Loucy (cell line): Measurements from ENCODE around the gene CXCR3.
"Not testable (repeated sequence)": the region's sequence is repeated elsewhere in the genome, so short reads cannot be mapped to it uniquely, and the experiment has no call there.

Source experiments
- H2AFZ ChIP-seq: fragments of 200-600 bp; sonication (generic); 2 replicates; pipeline ENCODE4 v1.6.0; 2016; ENCODE audit warnings: antibody characterized with exemption, mild to moderate bottlenecking, low read length, moderate library complexity
- H3F3A ChIP-seq: fragments of 200-600 bp; 2 replicates; pipeline ENCODE4 v1.6.0; 2016; ENCODE audit warnings: antibody characterized with exemption, low read depth, mild to moderate bottlenecking
- H3K27me3 ChIP-seq: fragments of 200-600 bp; sonication (generic); 2 replicates; pipeline ENCODE4 v1.6.1; 2014; ENCODE audit warnings: low read length, mild to moderate bottlenecking; ENCODE audit not compliant: insufficient read depth, poor library complexity, severe bottlenecking
- H3K36me3 ChIP-seq: fragments of 200-600 bp; sonication (generic); 2 replicates; pipeline ENCODE4 v1.6.1; 2016; ENCODE audit warnings: low read length; ENCODE audit not compliant: insufficient read depth
- H3K4me1 ChIP-seq: fragments of 200-600 bp; sonication (generic); 2 replicates; pipeline ENCODE4 v1.5.1; 2014; ENCODE audit warnings: low read length, mild to moderate bottlenecking; ENCODE audit not compliant: insufficient read depth, poor library complexity, severe bottlenecking
- H3K4me2 ChIP-seq: fragments of 200-600 bp; sonication (generic); 2 replicates; pipeline ENCODE4 v1.6.0; 2014; ENCODE audit warnings: antibody characterized with exemption, low read length, low read depth, mild to moderate bottlenecking; ENCODE audit not compliant: poor library complexity, severe bottlenecking
- H3K4me3 ChIP-seq: fragments of 200-600 bp; sonication (generic); 2 replicates; pipeline ENCODE4 v1.5.1; 2014; ENCODE audit warnings: low read length, mild to moderate bottlenecking, mixed read lengths; ENCODE audit not compliant: poor library complexity, severe bottlenecking
- H3K79me2 ChIP-seq: fragments of 200-600 bp; sonication (generic); 2 replicates; pipeline ENCODE4 v1.6.1; 2014; ENCODE audit warnings: low read length; ENCODE audit not compliant: insufficient read depth
- H3K9ac ChIP-seq: fragments of 200-600 bp; sonication (generic); 2 replicates; pipeline ENCODE4 v1.6.0; 2014; ENCODE audit warnings: mild to moderate bottlenecking, low read depth, low read length, moderate library complexity; ENCODE audit not compliant: poor library complexity, severe bottlenecking
- H3K9me2 ChIP-seq: fragments of 200-600 bp; sonication (generic); replicated peaks from 2 replicates; pipeline ENCODE4 v1.6.1; 2016; ENCODE audit warnings: low read depth, low read length, mixed read lengths
- H3K9me3 ChIP-seq: fragments of 200-600 bp; sonication (generic); 2 replicates; pipeline ENCODE4 v1.6.1; 2014; ENCODE audit warnings: mild to moderate bottlenecking, antibody characterized with exemption, low read length, low read depth; ENCODE audit not compliant: insufficient read depth
- H4K20me1 ChIP-seq: fragments of 200-600 bp; sonication (generic); 2 replicates; pipeline ENCODE4 v1.6.0; 2014; ENCODE audit warnings: antibody characterized with exemption, low read length, mild to moderate bottlenecking; ENCODE audit not compliant: insufficient read depth, poor library complexity, severe bottlenecking
- CTCF ChIP-seq: fragments of 200-600 bp; sonication (generic); conservative IDR thresholded peaks from 2 replicates; pipeline ENCODE4 v1.5.1; 2014; ENCODE audit warnings: mild to moderate bottlenecking, antibody characterized with exemption, low read length
- EZH2phosphoT487 ChIP-seq: fragments of 200-600 bp; IDR thresholded peaks from 2 replicates; pipeline ENCODE4 v1.6.1; 2018; ENCODE audit warnings: antibody characterized with exemption, mild to moderate bottlenecking, moderate library complexity, borderline replicate concordance

Gene CXCR3

DNA sequence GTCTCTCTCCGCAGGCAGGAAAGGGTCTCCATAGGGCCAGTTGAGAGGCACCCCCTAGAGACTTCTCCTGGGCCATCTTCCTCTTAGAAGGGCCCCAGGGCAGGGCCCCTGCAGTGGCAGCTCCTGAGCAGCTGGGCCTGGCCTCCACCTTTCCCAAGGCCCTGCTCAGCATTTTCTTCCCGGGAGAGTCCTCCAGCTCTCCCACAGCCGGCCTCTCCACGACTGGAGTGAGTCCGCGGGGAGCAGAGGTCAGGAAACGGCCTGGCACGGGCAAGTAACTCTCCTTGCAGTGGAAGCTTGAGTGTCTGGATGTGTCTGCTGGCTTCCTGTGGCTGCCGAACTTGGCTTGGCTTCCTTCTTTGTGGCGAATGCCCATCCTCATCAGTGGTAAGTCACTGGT lies 47.4 kb upstream of the CXCR3 start:
- no peaks in the 10 kb centered on the region for H3F3A ChIP-seq
- no peaks in the 10 kb centered on the region for H3K36me3 ChIP-seq
- H4K20me1 ChIP-seq, result no peaks in the 10 kb centered on the region
- H3K9me2 ChIP-seq, result no peaks in the 10 kb centered on the region
- H3K27me3 ChIP-seq, result no peaks in the 10 kb centered on the region
- H3K4me2 ChIP-seq, result no peak overlapping the region
- no peak for TF ChIP-seq EZH2phosphoT487
- no peak for TF ChIP-seq CTCF
- no peak overlapping the region for H3K4me3 ChIP-seq
- H3K79me2 ChIP-seq, result no peaks in the 10 kb centered on the region
- no peak overlapping the region for H2AFZ ChIP-seq
- H3K9ac ChIP-seq, result no peak overlapping the region
- peaks cover 6% of the 10 kb centered on the region for H3K4me1 ChIP-seq
- no peaks in the 10 kb centered on the region for H3K9me3 ChIP-seq

- Histone ChIP-seq H3K4me2 (no peak overlapping the region), H3K4me3 (no peak overlapping the region), H2AFZ (no peak overlapping the region), H3K9ac (no peak overlapping the region), H4K20me1 (no peaks in the 10 kb centered on the region), H3K9me2 (no peaks in the 10 kb centered on the region), H3K4me1 (no peaks in the 10 kb centered on the region), H3F3A (no peaks in the 10 kb centered on the region), H3K9me3 (no peaks in the 10 kb centered on the region), H3K36me3 (no peaks in the 10 kb centered on the region), H3K79me2 (no peaks in the 10 kb centered on the region), H3K27me3 (no peaks in the 10 kb centered on the region)
- TF ChIP-seq EZH2phosphoT487, result no peak
Measured at GRCh38 chrX:71664889-71665491, 46.7 kb upstream of the CXCR3 start.

- not testable (repeated sequence) for H3K9me2 ChIP-seq, H3K9me3 ChIP-seq, H3K9ac ChIP-seq, H2AFZ ChIP-seq, H3K4me2 ChIP-seq, H3K79me2 ChIP-seq, H3F3A ChIP-seq, H3K27me3 ChIP-seq, H3K4me1 ChIP-seq, H3K36me3 ChIP-seq, H3K4me3 ChIP-seq, H4K20me1 ChIP-seq
- peak; percentile 59 for TF ChIP-seq CTCF
Measured at GRCh38 chrX:71664202-71664601, 45.9 kb upstream of the CXCR3 start.

DNA sequence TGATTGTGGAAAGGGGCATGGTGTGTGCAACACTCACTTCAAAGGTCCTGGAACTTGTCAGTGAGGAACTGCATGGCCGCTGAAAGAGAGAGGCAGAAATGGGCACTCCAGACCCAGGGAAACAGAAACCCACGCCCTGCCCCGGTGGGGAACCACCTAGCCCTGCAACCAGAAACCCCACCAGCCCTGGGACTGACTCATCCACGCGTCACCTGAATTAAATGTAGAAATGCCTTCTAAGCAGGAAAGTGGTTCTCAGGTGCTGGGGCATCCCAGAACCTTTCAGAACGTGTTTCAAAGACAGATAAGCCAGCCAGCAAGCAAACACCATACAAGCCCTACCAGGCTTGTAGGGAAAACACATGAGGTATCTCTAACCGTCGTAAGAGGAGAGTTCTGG lies 44.9 kb upstream of the CXCR3 start:
- H3K27me3 ChIP-seq, H3K4me1 ChIP-seq, H3K9ac ChIP-seq, H3K9me3 ChIP-seq, H3K79me2 ChIP-seq, H2AFZ ChIP-seq, H4K20me1 ChIP-seq, H3K9me2 ChIP-seq, H3K36me3 ChIP-seq, H3F3A ChIP-seq, H3K4me3 ChIP-seq, H3K4me2 ChIP-seq: not testable (repeated sequence)

DNA sequence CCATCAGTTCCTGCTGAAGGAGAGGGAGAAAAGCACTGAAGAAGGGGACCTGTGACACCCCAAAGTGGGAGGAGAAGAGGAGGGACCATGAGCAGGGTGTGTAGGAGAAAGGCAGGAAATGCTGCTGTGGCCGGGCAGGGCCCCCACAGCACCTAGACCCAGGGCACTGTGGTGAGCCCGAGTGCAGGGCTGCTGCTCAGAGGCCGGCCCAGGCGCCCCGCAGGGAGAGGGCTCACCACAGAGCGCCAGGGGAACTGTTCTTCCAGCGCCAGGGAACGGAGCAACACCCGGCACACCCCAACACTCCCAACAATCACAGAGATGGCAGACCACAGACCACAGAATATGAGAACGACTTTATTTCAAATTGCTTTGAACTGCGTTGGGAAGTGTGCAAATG lies 44.3 kb upstream of the CXCR3 start:
- not testable (repeated sequence) for H2AFZ ChIP-seq, H3K36me3 ChIP-seq, H3K4me3 ChIP-seq, H3K4me1 ChIP-seq, H3K9ac ChIP-seq, H3K9me3 ChIP-seq, H3K27me3 ChIP-seq, H3K9me2 ChIP-seq, H3F3A ChIP-seq, H3K79me2 ChIP-seq, H4K20me1 ChIP-seq
- peak overlapping the region; percentile 34 for H3K4me2 ChIP-seq
